GM12864 (cell line): ENCODE measurements around the gene UMAD1.
"Not testable (repeated sequence)": the region's sequence is repeated elsewhere in the genome, so short reads cannot be mapped to it uniquely, and the experiment has no call there.

ENCODE experiments used
- DNase-seq: peaks from one replicate; pipeline ENCODE4 v3.0.0-alpha.2; 2011; ENCODE audit warnings: low read depth
- H3K4me3 ChIP-seq: 2 replicates; pipeline ENCODE4 v1.5.1; 2011; ENCODE audit warnings: mild to moderate bottlenecking, low read depth, low read length, control low read depth
- CTCF ChIP-seq: IDR thresholded peaks from 2 replicates; pipeline ENCODE4 v1.5.1; 2011; ENCODE audit warnings: low read depth, mild to moderate bottlenecking, moderate library complexity, low read length, control low read depth, inconsistent platforms; ENCODE audit errors: missing control alignments

Gene UMAD1

GRCh38 chr7:7667187-7667586 is 26.6 kb downstream of the UMAD1 start:
- no peak for TF ChIP-seq CTCF
- DNase-seq = no peak
- H3K4me3 ChIP-seq = no peak overlapping the region

GRCh38 chr7:7668706-7669105 is 28.2 kb downstream of the UMAD1 start:
- H3K4me3 ChIP-seq = no peak overlapping the region
- no peak for TF ChIP-seq CTCF
- DNase-seq = no peak

- no peak overlapping the region for H3K4me3 ChIP-seq
- no peak for DNase-seq
- TF ChIP-seq CTCF = no peak
Observed at GRCh38 chr7:7670490-7670889, 29.9 kb downstream of the UMAD1 start.

- no peak overlapping the region for H3K4me3 ChIP-seq
- no peak for DNase-seq
- TF ChIP-seq CTCF = no peak
Observed at GRCh38 chr7:7671361-7671760, 30.8 kb downstream of the UMAD1 start.

- DNase-seq = no peak
- no peak overlapping the region for H3K4me3 ChIP-seq
- no peak for TF ChIP-seq CTCF
Observed at GRCh38 chr7:7672545-7673239, 32.1 kb downstream of the UMAD1 start.

GRCh38 chr7:7673240-7673550 is 32.6 kb downstream of the UMAD1 start:
- no peak for DNase-seq
- H3K4me3 ChIP-seq = no peak overlapping the region
- no peak for TF ChIP-seq CTCF

- no peak for TF ChIP-seq CTCF
- no peak for DNase-seq
- no peak overlapping the region for H3K4me3 ChIP-seq
Observed at GRCh38 chr7:7675686-7676085, 35.1 kb downstream of the UMAD1 start.

- not testable (repeated sequence) for DNase-seq, H3K4me3 ChIP-seq
Observed at GRCh38 chr7:7679640-7680039, 39.1 kb downstream of the UMAD1 start.
